ENCODE data around the gene LFNG. TPM values are rescaled to one million over a fixed set of nuclear protein-coding genes. Genes with fewer than 3 reads are reported as not detected.

LFNG gene
- total RNA-seq, 1 donor from 2014 or later = 83.5 TPM

DNA sequence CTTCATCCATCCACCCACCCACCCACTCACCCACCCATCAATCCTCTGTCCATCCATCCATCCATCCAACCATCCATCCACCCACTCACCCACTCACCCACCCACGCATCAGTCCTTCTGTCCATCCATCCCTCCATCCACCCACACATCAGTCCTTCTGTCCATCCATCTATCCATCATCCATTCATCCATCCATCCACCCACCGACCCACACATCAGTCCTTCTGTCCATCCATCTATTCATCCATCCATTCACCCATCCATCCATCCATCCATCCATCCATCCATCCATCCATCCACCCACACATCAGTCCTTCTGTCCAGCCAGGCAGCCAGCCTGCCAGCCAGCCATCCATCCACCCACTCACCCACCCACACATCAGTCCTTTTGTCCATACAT, 27.5 kb upstream of the LFNG start:
- H3K9me3 Mint-ChIP-seq (ENCODE audit: unreplicated experiment) = no peaks in the 10 kb centered on the region
- H3K4me3 Mint-ChIP-seq (ENCODE audit: unreplicated experiment) = no peak overlapping the region
- peaks cover 4% of the 10 kb centered on the region for H3K4me1 Mint-ChIP-seq (ENCODE audit: unreplicated experiment)
- no peaks in the 10 kb centered on the region for H3K36me3 Mint-ChIP-seq (ENCODE audit: low read depth, unreplicated experiment)
- H3K27ac Mint-ChIP-seq (ENCODE audit: unreplicated experiment) = no peak overlapping the region
- no peak for TF ChIP-seq CTCF (IDR thresholded peaks at IDR 0.05; ENCODE audit: unreplicated experiment)
- DNase-seq (ENCODE audit: low spot score) = no peak
- H3K27me3 Mint-ChIP-seq (ENCODE audit: unreplicated experiment) = peaks cover 6% of the 10 kb centered on the region

GRCh38 chr7:2493205-2494164, 26.1 kb upstream of the LFNG start:
- Mint-ChIP-seq H3K4me3 (ENCODE audit: unreplicated experiment) (no peak overlapping the region), H3K27ac (ENCODE audit: unreplicated experiment) (no peak overlapping the region), H3K27me3 (ENCODE audit: unreplicated experiment) (peaks cover 6% of the 10 kb centered on the region), H3K4me1 (ENCODE audit: unreplicated experiment) (peaks cover 4% of the 10 kb centered on the region), H3K9me3 (ENCODE audit: unreplicated experiment) (no peaks in the 10 kb centered on the region), H3K36me3 (ENCODE audit: low read depth, unreplicated experiment) (no peaks in the 10 kb centered on the region)
- no peak for TF ChIP-seq CTCF (IDR thresholded peaks at IDR 0.05; ENCODE audit: unreplicated experiment)
- DNase-seq (ENCODE audit: low spot score) = no peak

DNA sequence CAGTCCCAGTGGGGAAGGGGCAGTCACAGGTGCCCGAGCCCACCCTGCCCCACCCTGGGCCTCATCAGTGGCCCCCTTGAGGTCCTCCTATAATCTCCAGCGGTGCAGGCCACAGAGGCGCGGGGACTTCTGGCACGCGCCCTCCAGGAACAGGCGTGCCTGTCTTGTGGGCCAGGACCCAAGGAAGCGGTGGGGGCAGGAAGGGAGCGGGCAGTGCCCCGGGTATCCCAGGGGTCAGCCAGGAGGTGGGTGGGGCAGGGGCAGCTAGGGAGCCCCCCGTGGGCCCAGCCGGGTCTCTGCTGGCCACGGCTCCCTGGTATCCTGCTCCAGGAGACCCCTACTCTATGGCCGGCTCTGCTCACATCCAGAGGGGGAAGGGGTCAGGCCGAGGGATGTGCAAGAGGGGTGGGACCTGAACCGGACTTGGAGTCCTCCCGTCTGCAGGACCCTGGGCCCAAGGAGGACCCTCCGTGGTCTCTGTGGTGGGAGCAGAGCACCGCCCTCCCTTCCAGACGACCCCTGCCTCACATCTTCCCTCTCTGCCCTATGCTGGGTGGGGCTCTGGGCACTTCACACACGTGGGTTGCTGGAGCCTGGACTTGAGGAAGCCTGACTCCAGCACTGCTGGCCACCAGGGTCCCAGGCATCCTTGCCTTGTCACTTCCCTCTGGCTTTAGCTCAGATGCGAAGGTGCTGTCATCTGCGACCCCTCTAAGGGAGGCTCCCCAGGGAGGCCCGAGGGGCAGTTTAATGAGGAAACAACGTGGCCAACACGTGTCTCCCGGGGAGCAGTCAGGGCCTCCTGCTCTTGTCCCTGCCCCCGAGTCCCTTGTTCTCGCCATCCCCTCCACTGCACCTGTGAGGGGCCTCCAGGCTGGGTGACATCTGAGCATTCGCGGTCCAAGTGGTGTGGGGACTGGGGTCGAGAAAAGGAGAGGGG, 25.1 kb upstream of the LFNG start:
- Mint-ChIP-seq H3K4me1 (ENCODE audit: unreplicated experiment) (peaks cover 2% of the 10 kb centered on the region), H3K4me3 (ENCODE audit: unreplicated experiment) (no peak overlapping the region), H3K27me3 (ENCODE audit: unreplicated experiment) (peaks cover 6% of the 10 kb centered on the region), H3K36me3 (ENCODE audit: low read depth, unreplicated experiment) (no peaks in the 10 kb centered on the region), H3K9me3 (ENCODE audit: unreplicated experiment) (no peaks in the 10 kb centered on the region), H3K27ac (ENCODE audit: unreplicated experiment) (no peak overlapping the region)
- TF ChIP-seq CTCF (IDR thresholded peaks at IDR 0.05; ENCODE audit: unreplicated experiment) = no peak
- peak; percentile 1 for DNase-seq (ENCODE audit: low spot score)

- H3K36me3 Mint-ChIP-seq (ENCODE audit: low read depth, unreplicated experiment) = no peaks in the 10 kb centered on the region
- TF ChIP-seq CTCF (IDR thresholded peaks at IDR 0.05; ENCODE audit: unreplicated experiment) = no peak
- no peak overlapping the region for H3K4me3 Mint-ChIP-seq (ENCODE audit: unreplicated experiment)
- peak; percentile 5 for DNase-seq (ENCODE audit: low spot score)
- H3K27ac Mint-ChIP-seq (ENCODE audit: unreplicated experiment) = no peak overlapping the region
- H3K9me3 Mint-ChIP-seq (ENCODE audit: unreplicated experiment) = no peaks in the 10 kb centered on the region
- peaks cover 2% of the 10 kb centered on the region for H3K4me1 Mint-ChIP-seq (ENCODE audit: unreplicated experiment)
- peaks cover 6% of the 10 kb centered on the region for H3K27me3 Mint-ChIP-seq (ENCODE audit: unreplicated experiment)
Observed at GRCh38 chr7:2495418-2496299, 23.9 kb upstream of the LFNG start.

Data from endothelial cell (in vitro differentiated cells).